Activated CD4-positive, alpha-beta T cell treated with anti-CD3 and anti-CD28 coated beads, Interleukin-2, amount 10 ng/mL, durations not matched to agents 7 days and 5 days (primary cell): Measurements from ENCODE around the gene ERBB4. TPM values are rescaled to one million over a fixed set of nuclear protein-coding genes. Genes with fewer than 3 reads are reported as not detected.

Source experiments
- CTCF ChIA-PET: fragments of 350-600 bp; sonication (Branson Sonifier 250); formaldehyde crosslinking; loops from one replicate; lab custom pipeline; 2021; ENCODE audit warnings: antibody characterized with exemption; lab: Charles Lee
- POLR2A ChIA-PET: fragments of 350-600 bp; sonication (Branson Sonifier 250); formaldehyde crosslinking; loops from one replicate; lab custom pipeline; 2021; ENCODE audit warnings: antibody characterized with exemption; lab: Charles Lee
- DNase-seq: peaks from one replicate; pipeline ENCODE4 v3.0.0-alpha.2; 2020
- H3K27ac Mint-ChIP-seq: one replicate; pipeline ENCODE4 v1.8.0; 2021; ENCODE audit warnings: mild to moderate bottlenecking, moderate library complexity, mixed read lengths
- H3K27me3 Mint-ChIP-seq: one replicate; pipeline ENCODE4 v1.8.0; 2021; ENCODE audit warnings: mixed read lengths
- H3K36me3 Mint-ChIP-seq: one replicate; pipeline ENCODE4 v1.8.0; 2021; ENCODE audit warnings: low read depth, mixed read lengths
- H3K4me1 Mint-ChIP-seq: one replicate; pipeline ENCODE4 v1.8.0; 2021; ENCODE audit warnings: mixed read lengths
- H3K4me3 Mint-ChIP-seq: one replicate; pipeline ENCODE4 v1.8.0; 2021; ENCODE audit warnings: mild to moderate bottlenecking, moderate library complexity, mixed read lengths
- H3K9me3 Mint-ChIP-seq: one replicate; pipeline ENCODE4 v1.8.0; 2021; ENCODE audit warnings: mixed read lengths
- total RNA-seq, 2 experiments: library from RNA; stranded (reverse); gene quantifications; one replicate each; pipeline ENCODE4 v1.2.3, GENCODE V29; 2021

The ERBB4 gene
- total RNA-seq, 2 experiments from 2014 or later: not detected

DNA sequence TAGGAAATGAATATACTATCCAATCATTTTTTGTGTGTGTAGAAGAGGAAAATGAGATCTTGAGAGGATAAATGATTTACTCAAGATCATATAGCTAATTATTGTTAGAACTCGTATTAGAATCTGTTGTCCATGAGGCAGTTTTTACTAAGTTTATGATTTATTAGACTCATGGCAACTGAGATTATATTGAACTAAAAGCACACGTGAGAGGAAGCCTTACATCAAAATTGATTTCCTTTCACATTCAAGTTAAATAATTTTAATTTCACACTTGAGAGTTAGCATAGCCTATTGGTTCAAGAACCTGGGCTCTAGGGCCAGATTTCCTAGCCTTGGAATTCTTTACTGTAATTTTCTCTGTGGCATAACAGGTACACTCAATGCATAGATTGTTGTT is 552.3 kb downstream of the ERBB4 start:
- Mint-ChIP-seq H3K9me3 (no peaks in the 10 kb centered on the region), H3K27ac (no peak overlapping the region), H3K36me3 (no peaks in the 10 kb centered on the region), H3K4me1 (no peaks in the 10 kb centered on the region), H3K27me3 (no peaks in the 10 kb centered on the region), H3K4me3 (no peak overlapping the region)
- POLR2A ChIA-PET: no interaction called here
- CTCF ChIA-PET: no interaction called here
- DNase-seq: no peak

GRCh38 chr2:211985393-211985792 is 553.2 kb downstream of the ERBB4 start:
- Mint-ChIP-seq H3K9me3 (no peaks in the 10 kb centered on the region), H3K27me3 (no peaks in the 10 kb centered on the region), H3K4me1 (no peaks in the 10 kb centered on the region), H3K36me3 (no peaks in the 10 kb centered on the region), H3K27ac (no peak overlapping the region), H3K4me3 (no peak overlapping the region)
- ChIA-PET POLR2A (no interaction called here), CTCF (no interaction called here)
- no peak for DNase-seq

DNA sequence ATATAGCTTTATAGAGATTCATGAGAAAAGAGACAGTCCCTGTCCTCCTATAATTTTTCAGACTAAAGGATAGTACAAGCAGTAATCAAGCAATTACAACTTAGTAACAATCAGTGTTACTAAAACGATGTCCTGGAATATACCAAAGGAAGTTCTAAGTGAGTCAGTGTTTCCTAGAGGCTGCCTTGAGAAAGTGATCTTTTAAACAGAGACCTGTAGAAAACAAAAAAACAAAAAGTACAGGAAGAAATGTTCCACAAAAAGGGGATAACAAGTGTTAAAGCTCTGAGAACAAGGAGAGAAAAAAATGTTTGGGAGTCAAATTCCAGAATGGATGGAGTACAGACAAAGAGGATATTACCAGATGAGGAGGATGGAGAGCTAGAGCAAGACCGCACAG is 556.4 kb downstream of the ERBB4 start:
- CTCF ChIA-PET: no interaction called here
- Mint-ChIP-seq H3K9me3 (no peaks in the 10 kb centered on the region), H3K4me3 (no peak overlapping the region), H3K27ac (no peak overlapping the region), H3K4me1 (no peaks in the 10 kb centered on the region), H3K36me3 (no peaks in the 10 kb centered on the region), H3K27me3 (no peaks in the 10 kb centered on the region)
- DNase-seq: no peak
- POLR2A ChIA-PET: no interaction called here

DNA sequence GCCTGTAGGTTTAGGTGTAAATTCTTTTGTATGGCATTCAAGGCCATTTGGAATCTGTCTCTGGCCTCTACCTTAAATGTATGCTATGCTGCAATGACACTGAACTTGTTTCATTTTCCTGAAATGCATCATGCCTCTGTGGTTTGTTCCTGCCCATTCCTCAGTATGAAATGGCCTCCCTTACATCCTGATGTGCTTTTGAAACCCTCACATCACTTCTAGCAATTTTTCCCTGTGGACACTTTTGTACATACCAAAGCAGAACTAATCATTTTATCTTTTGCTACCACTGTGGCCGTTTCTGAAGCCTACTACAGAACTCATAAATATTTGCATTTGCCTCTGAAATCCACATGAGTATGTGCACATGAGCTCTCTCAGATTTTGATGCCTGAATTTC is 557.2 kb downstream of the ERBB4 start:
- DNase-seq: no peak
- Mint-ChIP-seq H3K27me3 (no peaks in the 10 kb centered on the region), H3K36me3 (no peaks in the 10 kb centered on the region), H3K9me3 (no peaks in the 10 kb centered on the region), H3K27ac (no peak overlapping the region), H3K4me3 (no peak overlapping the region), H3K4me1 (no peaks in the 10 kb centered on the region)
- ChIA-PET POLR2A (no interaction called here), CTCF (no interaction called here)

DNA sequence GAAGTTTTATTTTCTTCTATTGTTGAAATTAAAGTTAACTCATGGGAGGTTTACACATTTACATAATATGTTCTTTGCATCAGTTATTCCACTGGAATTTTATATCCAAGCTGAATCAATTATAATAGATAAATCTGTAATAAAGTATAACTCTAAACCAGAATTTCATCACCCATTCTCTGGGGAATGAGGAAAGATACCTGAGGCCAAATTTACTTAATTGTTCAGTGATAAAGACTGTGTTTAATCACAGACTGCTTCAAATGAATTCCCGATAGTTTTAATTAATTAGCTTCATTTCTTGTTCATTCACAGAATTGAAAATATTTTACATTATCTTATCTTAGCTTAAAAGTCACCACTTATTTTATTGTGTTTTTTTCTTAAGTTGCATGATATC is 562.5 kb downstream of the ERBB4 start:
- Mint-ChIP-seq H3K4me1 (no peaks in the 10 kb centered on the region), H3K9me3 (no peaks in the 10 kb centered on the region), H3K27me3 (no peaks in the 10 kb centered on the region), H3K36me3 (no peaks in the 10 kb centered on the region), H3K27ac (no peak overlapping the region), H3K4me3 (no peak overlapping the region)
- POLR2A ChIA-PET: no interaction called here
- no peak for DNase-seq
- CTCF ChIA-PET: interaction anchor here (1.1 kb wide), 1 partner anchor 39 kb away, joined by 3 read pairs; no protein-coding TSS in a partner anchor

DNA sequence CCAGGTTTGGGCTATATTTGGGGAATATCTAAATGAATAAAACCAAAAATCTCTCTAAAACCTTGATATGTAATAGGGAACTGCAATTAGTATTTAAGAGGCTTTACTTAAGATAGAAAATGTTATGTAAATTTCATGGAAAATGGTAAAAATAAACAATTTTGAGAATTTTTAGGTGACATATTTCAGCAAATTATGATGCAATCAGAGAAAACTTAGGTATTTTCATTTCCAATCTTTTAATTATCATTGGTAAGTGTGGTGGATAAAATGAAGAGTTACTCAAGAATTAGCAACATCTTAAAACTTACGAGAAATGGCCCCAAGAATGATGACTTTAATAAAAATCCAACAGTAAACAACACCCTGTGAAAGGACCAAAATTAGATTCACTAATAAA is 571.4 kb downstream of the ERBB4 start:
- Mint-ChIP-seq H3K4me1 (no peaks in the 10 kb centered on the region), H3K27me3 (no peaks in the 10 kb centered on the region), H3K36me3 (no peaks in the 10 kb centered on the region), H3K4me3 (no peak overlapping the region), H3K9me3 (no peaks in the 10 kb centered on the region), H3K27ac (no peak overlapping the region)
- POLR2A ChIA-PET: no interaction called here
- CTCF ChIA-PET: no interaction called here
- no peak for DNase-seq

DNA sequence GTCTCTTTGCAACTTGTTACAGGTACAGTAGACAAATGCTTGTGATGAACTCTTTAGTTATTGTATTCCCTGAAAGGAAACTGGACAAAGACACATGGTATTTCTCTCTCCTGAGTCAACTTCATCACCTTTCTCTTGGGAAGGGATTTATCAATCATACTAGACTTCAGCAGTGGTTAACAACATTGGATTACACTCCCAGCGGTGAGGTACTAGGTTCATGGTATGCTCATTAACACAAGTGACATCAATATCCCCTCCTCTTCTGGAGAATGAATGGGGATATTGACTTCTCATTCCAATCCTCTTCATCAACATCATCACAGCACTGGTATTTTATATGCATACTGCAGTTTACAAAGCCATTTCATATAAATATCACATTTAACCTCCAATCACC is 574.6 kb downstream of the ERBB4 start:
- Mint-ChIP-seq H3K27ac (no peak overlapping the region), H3K9me3 (no peaks in the 10 kb centered on the region), H3K4me1 (no peaks in the 10 kb centered on the region), H3K36me3 (no peaks in the 10 kb centered on the region), H3K27me3 (no peaks in the 10 kb centered on the region), H3K4me3 (no peak overlapping the region)
- POLR2A ChIA-PET: no interaction called here
- CTCF ChIA-PET: no interaction called here
- DNase-seq: no peak

DNA sequence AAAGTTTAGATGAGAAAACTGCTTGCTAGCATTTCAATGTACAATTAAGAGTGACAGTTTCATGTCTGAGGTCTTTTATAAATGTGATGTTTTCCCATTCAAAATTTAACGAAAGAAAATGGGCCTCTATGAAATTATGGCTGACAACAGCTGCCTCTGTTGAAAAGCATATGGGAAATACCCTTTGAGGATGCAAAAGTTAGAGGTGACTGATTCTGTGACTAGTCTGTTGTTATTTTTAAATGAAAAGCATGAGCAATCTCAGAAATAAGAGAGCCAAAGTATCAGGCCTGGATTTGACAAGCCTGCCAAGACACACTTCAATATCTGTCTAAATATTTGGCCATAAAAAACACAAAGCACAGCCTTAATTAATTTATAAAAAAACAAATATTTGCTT is 580.8 kb downstream of the ERBB4 start:
- H3K27me3 Mint-ChIP-seq: no peaks in the 10 kb centered on the region
- H3K9me3 Mint-ChIP-seq: no peaks in the 10 kb centered on the region
- CTCF ChIA-PET: no interaction called here
- H3K36me3 Mint-ChIP-seq: no peaks in the 10 kb centered on the region
- H3K27ac Mint-ChIP-seq: no peak overlapping the region
- DNase-seq: no peak
- POLR2A ChIA-PET: no interaction called here
- H3K4me1 Mint-ChIP-seq: no peaks in the 10 kb centered on the region
- H3K4me3 Mint-ChIP-seq: no peak overlapping the region

- ChIA-PET POLR2A (no interaction called here), CTCF (no interaction called here)
- no peaks in the 10 kb centered on the region for H3K4me1 Mint-ChIP-seq
- H3K27ac Mint-ChIP-seq: no peak overlapping the region
- no peaks in the 10 kb centered on the region for H3K27me3 Mint-ChIP-seq
- H3K4me3 Mint-ChIP-seq: no peak overlapping the region
- DNase-seq: no peak
- H3K36me3 Mint-ChIP-seq: no peaks in the 10 kb centered on the region
- no peaks in the 10 kb centered on the region for H3K9me3 Mint-ChIP-seq
Observed at GRCh38 chr2:211955648-211956047, 583.0 kb downstream of the ERBB4 start.

DNA sequence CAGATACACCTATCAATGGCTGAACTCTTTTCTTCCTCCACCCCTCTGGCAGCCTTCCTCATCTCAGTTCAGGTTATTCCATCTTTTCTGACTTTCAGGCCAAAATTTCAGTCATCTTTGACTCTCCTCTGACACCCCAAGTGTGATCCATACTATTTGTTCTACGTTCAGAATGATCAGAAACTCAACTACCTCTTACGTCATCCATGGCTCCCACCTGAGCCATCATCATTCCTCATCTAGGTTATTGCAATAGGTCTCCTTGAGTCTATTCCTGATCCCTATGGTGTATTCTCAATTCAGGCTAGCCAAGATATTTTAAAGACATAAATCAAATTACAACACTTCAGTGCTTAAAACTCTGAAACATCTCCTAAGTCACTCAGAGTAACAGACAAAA is 589.7 kb downstream of the ERBB4 start:
- H3K36me3 Mint-ChIP-seq: no peaks in the 10 kb centered on the region
- H3K27ac Mint-ChIP-seq: no peak overlapping the region
- no peaks in the 10 kb centered on the region for H3K27me3 Mint-ChIP-seq
- POLR2A ChIA-PET: no interaction called here
- H3K9me3 Mint-ChIP-seq: no peaks in the 10 kb centered on the region
- no peak for DNase-seq
- no peak overlapping the region for H3K4me3 Mint-ChIP-seq
- H3K4me1 Mint-ChIP-seq: no peaks in the 10 kb centered on the region
- CTCF ChIA-PET: no interaction called here

DNA sequence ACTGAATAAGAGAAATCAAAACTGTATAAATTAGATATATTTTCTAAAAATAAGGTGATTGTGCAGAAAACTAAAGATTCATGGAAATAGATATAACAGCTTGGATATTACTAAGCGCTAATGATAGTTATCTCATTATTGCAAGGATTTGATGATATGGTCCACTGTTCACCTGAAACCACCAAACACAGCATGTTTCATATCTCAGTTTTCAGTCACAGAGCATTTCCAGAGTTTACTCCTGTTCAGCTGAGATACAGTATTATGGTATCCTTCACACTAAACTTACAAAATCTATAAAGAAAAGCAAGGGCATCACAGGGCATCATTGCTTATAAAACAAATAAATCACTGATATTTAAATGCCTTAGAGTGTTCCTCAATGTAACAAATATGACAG is 591.6 kb downstream of the ERBB4 start:
- POLR2A ChIA-PET: no interaction called here
- no peak for DNase-seq
- Mint-ChIP-seq H3K4me1 (no peaks in the 10 kb centered on the region), H3K27me3 (no peaks in the 10 kb centered on the region), H3K36me3 (no peaks in the 10 kb centered on the region), H3K27ac (no peak overlapping the region), H3K9me3 (no peaks in the 10 kb centered on the region), H3K4me3 (no peak overlapping the region)
- CTCF ChIA-PET: no interaction called here

DNA sequence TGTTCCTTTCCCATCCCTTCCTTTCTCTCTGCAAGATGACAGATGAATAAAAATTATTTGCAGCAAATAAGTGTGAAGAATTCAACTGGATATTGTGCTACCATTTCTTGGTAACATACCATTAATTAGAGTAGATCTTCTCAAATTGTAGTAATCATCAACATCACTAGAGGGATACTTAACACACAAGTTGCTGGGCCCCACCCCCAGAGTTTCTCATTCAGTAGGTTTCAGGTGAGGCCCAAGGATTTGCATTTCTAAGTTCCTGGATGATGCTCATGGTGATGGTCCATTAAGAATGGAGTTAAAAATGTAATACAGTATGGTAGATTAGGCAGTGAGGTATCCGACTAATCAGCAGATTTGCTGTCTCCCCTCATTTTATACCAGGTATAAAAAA is 594.0 kb downstream of the ERBB4 start:
- no peaks in the 10 kb centered on the region for H3K36me3 Mint-ChIP-seq
- no peaks in the 10 kb centered on the region for H3K9me3 Mint-ChIP-seq
- no peak for DNase-seq
- no peak overlapping the region for H3K4me3 Mint-ChIP-seq
- H3K4me1 Mint-ChIP-seq: no peaks in the 10 kb centered on the region
- POLR2A ChIA-PET: no interaction called here
- H3K27me3 Mint-ChIP-seq: no peaks in the 10 kb centered on the region
- CTCF ChIA-PET: no interaction called here
- no peak overlapping the region for H3K27ac Mint-ChIP-seq

- DNase-seq: no peak
- no peaks in the 10 kb centered on the region for H3K9me3 Mint-ChIP-seq
- POLR2A ChIA-PET: no interaction called here
- no peak overlapping the region for H3K4me3 Mint-ChIP-seq
- no peaks in the 10 kb centered on the region for H3K27me3 Mint-ChIP-seq
- CTCF ChIA-PET: no interaction called here
- H3K36me3 Mint-ChIP-seq: no peaks in the 10 kb centered on the region
- no peak overlapping the region for H3K27ac Mint-ChIP-seq
- H3K4me1 Mint-ChIP-seq: no peaks in the 10 kb centered on the region
Observed at GRCh38 chr2:211942153-211942552, 596.4 kb downstream of the ERBB4 start.

GRCh38 chr2:211941216-211941747 is 597.3 kb downstream of the ERBB4 start:
- Mint-ChIP-seq H3K9me3 (no peaks in the 10 kb centered on the region), H3K27me3 (no peaks in the 10 kb centered on the region), H3K36me3 (no peaks in the 10 kb centered on the region), H3K4me1 (no peaks in the 10 kb centered on the region), H3K27ac (no peak overlapping the region), H3K4me3 (no peak overlapping the region)
- ChIA-PET POLR2A (no interaction called here), CTCF (no interaction called here)
- DNase-seq: no peak
